GM18498 (cell line): ENCODE data around the gene SHTN1.

Source experiments
- ATAC-seq: cut with Tn5 transposase; IDR thresholded peaks from one replicate; pipeline ENCODE4 v1.9.1; 2021; ENCODE audit warnings: mild to moderate bottlenecking, moderate library complexity; ENCODE audit not compliant: unreplicated experiment

The SHTN1 gene

DNA sequence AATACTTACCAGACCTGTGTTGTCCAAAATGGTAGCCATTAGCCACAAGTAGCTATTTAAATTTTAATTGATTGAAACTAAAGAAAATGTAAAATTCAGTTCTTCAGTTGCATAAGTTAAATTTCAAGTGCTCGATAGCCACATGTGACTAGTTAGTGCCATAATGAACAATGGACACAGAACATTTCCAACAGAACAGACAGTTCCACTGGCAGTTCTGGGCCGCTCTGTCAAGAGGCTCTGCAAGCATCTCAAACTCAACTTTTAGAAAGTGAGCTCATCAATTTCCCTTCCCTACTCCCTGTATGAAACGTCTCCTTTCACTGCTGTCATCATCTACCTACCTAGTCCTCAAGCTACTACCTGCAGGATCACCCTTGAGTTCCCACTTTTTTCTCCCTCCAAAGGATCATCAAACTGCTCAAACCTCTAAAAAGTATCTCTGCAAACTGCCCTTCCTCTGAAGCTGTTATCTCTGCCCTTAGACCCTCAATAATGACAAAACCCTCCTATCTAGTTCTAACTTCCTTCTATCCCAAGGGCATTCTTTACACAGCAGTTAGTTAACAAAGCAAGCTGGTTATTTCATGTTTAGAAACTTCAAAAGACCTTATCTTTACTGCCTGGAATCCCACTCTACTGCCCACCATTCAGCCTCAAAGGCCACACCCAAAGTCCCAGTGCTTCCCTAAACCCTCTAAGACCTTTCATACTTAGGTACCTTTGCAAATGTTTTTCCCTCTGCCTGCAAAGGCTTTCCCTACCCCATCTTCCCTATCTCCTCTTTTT, 20.6 kb downstream of the SHTN1 start:
- no peak for ATAC-seq

DNA sequence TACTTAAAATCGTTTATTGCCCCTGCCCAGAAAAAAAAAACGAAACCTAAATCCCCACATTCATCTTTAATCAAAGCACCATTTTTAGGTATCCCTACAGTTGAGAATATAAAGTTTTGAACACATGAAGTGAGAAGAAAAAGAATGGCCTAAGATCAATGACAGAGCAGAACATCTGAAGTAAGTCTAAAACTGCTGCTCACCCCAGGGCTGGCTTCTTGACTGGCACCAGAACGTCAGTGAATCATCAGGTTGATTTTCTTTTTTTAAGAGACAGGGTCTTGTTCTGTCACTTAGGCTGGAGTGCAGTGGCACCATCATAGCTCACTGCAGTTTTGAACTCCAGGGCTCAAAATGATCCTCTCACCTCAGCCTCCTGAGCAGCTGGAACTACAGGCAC, 24.9 kb downstream of the SHTN1 start:
- no peak for ATAC-seq

DNA sequence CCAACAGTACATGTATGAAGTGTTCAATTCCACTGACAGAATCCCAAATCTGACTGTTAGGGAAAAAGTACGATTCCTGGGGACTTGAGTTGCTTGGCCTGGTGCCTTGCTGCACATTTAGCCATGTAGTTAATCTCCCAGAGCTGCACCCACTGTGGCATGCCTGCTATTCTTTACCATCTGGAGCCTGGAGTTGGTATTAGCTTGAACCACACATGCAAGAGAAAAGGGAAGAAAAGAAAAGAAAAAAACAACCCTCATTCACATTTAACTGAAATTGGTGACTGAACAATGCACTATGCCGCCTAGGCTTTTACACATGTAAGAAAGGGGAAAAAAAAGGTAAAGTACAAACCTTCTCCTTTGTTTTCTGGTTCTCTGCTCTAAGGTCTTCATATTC, 26.1 kb downstream of the SHTN1 start:
- ATAC-seq: no peak

DNA sequence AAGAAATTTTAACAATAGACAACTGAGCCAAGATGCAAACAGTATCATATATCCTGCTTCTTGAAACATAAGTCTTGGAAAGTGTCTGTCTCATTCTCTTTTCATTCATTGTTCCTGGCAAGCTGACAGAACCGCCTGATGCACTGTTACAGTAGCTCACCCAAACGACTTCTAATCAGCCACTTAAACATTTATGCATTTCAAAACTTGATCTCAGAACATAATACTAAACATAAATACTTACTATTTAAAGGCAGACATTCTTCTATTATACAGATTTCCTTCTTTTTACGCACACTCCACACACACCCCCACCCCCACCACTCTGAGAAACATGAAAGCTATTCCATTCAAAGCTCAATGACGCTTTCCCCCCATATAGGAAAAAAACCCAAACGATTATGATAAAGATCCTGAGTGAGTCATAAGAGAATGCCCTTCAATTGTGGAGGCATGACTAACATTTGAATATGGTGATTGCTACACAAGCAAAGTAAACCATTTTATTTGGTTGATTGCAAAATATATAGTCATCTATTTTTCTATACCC, 30.5 kb downstream of the SHTN1 start:
- ATAC-seq: no peak

DNA sequence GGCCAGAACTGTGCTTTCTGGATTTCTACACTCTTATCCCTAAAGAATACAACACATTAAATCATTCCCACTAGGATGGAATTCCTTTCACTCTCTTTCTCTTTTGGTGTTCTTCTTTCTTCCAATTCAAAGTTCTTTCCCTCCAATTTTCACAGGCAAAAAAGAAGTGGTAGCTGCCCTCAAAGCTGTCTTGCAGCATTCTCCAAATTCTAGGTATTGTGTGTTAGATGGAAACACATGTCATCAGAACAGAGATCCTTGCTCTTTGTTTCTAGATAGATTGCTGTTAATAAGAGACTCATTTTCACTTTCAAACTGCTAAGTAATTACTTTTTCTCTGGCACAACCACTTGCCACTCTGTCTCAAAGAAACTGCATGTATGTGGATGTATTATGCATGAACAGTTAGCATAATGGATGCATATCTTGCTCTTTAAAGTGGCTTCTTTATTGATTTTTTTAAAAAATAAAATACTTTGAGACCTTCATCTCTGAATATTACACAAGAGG, 31.0 kb downstream of the SHTN1 start:
- ATAC-seq: no peak

DNA sequence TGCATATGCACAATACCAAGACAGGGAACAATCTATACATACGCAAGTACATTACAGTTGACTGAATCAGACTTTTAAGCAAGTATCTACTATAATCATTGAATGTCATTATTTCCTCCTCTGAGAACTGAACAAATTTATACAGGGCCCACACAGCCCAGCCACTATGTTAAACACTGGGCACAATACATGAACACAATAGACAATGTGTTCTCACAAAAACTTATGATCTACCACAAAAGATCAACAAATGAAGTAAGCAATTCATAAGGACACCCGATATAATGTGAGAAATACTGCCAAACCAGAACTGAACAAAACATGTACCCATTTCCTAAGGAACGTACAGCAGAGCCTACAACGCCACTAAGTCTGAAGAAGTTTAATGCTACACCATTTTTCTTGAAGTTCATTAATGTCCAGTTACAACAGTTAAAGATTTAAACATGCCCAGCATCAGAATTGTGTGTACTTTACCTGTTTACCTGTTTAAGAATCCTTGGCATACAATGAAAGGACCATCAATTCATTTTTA, 31.5 kb downstream of the SHTN1 start:
- no peak for ATAC-seq

DNA sequence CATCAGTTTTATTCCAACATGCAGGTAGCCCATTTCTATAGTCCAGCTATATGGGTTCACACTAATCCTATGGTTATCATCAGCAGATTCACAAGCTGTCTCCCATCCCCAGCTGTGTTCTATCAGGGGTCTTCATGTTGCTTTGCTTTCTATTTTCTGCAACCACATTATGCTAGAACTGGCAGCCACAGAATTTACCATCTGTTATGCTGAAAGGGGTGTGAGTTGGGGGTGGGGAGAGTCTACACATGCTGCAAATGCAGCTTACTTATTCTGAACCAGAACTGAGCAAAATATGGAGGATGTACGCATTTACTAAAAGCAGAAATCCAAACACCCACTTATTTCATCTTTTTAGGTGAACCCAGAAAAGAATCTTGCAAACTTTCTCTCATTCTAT, 32.9 kb downstream of the SHTN1 start:
- ATAC-seq: no peak

DNA sequence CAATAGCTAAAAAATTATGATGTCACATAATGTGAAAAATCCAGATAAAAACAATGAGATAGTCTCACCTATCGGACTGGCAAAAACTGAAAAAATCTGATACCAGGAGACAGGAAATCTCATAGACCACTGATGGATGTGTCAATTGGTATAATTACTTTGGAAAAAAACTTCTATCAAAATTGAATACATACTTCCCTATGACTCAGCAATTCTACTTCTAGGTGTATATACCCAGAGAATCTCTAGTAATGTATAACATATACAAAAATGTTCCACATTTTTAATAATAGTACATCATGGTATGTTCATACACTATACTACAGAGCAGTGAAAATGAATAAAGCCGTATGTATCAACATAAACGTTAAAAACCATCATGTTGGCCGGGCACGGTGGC, 34.9 kb downstream of the SHTN1 start:
- ATAC-seq: no peak

DNA sequence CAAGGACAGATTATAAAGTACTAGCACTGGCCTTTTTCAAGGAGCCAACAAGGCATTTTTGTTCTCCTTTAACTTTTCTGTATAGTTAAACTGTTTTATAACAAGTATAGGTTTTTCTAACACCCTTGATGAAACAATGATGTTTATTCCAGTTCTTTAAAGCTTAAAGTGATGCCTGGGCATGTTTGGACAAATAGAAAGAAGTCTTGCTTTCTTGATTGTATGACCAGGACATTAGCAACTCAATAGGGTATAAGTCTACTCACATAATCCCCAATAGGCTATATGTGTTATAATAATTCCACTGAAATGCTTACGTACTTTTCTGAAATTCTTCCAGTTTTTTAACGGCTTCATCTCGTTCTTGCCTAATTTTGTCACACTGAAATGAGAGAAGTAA, 36.7 kb downstream of the SHTN1 start:
- no peak for ATAC-seq

DNA sequence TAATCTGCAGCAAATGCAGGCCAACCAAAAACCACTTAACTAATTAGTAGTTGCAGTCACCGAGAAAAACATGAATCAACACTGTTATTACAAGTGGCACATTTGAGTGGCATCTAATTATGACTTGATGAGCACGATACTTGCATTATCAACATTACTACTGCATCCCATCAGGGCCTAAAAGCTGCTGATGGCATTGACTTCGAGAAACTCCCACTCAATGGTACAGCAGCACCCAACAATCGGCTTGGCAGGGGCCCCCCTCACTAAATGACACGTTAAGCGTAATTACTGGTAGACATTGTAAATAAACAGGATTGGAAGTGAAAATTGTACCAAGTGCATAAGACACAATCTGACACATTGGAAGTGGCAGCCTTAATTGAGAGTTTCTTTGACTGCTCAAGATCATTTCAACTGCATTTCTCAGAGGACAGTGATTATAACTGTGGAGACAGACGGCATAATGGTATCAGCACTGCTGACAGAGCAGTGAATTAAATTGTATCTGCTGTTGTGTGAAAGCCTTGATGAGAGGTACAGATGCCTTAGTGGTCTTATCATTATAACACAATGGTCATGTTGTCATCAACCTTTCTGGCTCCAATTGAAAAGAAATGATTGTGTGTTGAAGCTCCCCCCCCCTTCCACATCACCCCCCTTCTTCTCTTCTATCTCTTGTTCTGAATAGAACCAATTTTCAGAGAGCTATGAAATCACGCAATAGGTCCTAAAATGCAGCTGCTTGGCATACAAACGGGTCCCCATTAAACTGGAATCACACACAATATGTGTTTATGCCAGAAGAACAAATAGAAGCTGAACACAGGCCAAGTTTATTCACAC, 43.4 kb downstream of the SHTN1 start:
- ATAC-seq: no peak

DNA sequence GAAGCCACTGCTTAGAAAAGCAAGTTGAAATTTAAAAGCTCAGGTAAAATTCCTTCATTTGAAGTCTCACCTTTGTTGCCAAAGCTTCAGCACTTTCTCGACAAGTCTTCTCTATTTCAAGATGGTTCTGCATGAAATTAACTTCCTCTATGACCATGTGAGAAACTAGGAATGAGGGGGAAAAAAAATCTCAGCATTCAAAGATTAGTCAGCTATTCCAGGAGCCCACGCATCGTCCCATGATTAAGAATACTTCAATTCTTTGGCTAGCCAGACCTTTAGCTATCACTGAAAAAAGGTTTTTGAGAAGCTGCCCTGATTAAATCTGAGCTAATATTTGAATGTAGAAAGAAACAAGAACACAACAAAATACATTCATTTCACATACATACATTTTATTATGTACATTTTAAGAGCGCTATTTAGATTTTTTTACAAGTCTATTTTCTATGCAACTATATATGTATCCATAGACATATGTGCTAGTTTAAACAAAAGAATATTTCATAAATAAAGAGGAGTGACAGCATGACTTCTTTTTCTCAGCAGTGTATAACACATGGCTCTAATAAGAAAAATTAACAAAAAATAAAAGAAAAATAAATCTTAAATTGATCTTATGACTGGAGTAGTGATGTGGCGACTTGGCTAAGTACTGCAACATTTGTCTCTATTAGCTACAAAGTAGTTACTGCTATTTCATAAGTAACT, 44.8 kb downstream of the SHTN1 start:
- no peak for ATAC-seq

DNA sequence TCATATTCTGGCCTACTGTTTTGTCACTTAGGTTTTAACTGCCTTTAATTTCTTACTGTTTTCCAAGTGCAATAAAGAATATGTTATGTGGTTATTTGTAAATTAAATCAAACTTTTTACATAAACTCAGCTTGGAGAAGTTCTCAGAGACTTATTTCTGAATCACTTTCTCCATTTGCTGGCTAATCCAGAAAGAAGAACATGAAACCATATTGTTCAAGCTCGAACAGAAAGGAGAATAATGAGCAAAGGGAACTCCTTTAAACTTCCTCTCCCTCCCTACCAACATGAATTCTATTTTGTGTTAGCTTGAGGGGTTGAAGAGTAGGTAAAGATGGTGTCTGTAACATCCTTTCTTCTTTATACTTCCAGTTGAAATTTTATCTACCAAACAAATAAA, 52.3 kb downstream of the SHTN1 start:
- no peak for ATAC-seq

DNA sequence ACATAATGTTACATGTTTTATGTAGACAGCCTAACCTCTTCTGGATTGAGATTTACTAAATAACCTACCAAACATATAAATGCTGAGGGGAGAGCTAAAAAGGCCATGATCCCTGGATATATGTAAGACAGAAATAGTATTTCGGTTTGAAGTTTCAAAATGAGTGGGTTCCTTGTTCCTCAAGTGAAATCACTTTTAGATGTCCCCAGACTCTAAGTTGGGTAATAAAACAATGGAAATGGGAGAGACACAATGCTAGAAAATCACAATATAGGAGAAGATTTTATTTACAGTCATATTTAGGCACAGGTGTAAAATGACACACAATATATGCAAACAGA, 56.5 kb downstream of the SHTN1 start:
- no peak for ATAC-seq

DNA sequence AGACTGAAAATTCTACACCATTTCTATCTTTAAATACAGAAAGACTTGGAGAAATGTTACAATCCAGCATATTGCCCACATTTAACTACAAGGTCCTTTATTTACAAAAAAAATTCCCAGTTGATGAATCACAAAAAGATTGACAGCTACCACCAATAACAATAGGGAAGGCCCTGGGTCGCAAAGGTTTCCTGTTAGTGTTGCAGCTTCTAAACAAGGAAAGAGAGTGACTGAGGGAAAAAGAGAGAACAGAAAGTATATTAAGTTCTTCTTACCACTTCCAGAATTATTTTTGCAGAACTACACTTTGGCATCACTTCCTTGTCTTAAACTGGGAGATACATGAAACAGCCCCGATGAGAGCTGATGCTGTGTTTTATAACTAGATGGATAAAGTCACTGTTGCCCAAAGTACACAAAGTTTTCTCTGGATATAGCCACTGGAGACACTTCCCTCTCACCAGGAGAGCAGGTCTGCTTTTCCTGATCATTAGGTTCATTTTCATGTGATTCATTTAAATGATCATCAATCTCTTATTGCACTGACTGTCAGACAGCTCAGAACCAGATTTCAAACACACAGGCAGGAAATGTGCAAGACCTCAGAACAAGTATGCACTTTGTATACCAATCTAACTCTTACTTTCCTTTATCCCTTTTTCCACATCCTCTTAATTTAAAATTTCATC, 57.0 kb downstream of the SHTN1 start:
- no peak for ATAC-seq

DNA sequence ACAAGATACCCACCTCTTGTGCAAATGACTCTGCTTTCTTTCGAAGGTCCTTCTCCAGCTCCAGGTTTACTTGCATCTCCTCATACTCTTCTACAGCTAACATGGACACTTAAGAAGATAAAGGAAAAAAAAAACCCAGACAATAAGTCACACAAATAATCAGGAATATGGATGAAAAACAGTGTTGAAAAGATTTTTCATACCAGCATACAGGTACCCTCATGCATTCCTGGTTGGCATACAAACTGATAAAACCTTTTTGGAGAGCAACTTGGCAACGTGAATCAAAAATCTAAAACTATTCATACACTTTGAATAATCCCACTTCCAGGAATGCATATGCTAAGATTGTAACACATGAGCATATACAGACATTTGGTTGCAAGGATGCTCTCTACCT, 60.1 kb downstream of the SHTN1 start:
- no peak for ATAC-seq

DNA sequence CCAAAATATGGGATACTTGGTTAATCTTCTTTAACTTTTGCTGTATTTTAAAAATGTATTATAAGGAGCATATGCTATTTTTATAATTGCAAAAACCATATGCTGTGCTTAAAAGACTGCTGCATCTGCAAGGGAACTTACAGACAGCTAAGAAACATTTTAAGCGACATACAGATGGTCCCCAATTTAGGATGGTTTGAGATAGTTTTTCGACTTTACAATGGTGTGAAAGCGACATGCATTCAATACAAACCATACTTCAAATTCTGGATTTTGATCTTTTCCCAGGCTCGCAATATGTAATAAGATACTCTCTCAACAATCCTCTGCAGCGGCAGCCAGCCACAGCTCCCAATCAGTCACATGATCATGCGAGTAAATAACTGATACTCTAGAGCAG, 73.2 kb downstream of the SHTN1 start:
- no peak for ATAC-seq

DNA sequence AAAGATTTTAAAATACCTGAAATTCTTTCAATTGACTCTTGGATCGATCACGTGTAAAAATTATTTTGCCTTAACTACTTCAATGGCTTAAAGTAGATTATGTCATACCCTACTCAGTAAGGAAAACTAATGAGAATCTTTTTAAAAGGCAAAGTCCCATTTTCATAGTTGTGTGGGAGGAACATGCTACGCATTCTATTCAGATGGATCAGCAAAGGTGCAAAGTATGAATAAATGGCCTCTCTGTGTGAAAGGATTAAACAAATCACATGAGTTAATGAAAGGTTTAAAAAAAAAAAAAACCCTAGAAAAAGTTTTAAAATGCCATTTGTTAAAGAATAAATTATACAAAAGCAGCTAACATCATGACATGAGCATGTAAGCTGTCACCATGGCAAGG, 78.6 kb downstream of the SHTN1 start:
- ATAC-seq: no peak

DNA sequence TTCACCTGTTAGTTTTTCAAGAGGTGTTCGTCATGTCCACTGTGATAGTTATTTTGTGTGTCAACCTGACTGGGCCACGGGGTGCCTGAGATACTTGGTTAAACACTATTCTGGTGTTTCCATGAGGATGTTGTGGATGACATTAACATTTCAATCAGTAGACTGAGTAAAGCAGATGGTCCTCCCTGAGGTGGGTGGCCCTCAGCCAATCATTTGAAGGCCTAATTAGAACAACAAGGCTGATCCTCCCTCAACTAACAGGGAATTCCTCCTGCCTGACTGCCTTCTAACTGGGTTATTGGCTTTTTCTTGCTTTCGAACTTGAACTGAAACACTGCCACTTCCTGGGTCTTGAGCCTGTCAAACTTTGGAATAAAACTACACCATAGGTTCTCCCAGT, 79.9 kb downstream of the SHTN1 start:
- ATAC-seq: no peak

DNA sequence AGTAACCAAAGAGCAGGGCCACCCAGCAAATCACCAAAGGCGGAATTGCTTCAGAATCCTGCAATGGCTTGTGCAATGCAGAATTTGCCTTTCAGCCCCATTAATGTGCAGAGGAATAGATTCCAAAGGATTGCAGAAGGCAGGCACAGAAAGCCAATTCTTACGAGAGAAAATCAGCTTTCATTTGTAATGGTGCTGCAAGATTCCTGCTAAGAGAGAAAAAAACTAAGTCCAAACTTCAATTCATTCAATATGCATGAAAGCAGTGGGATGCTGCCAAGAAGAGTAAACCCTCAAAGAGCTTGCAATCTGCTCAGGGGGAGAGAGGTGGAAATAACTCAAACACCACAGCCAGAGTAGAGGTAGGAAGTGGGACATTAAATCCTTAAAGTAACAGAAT, 85.3 kb downstream of the SHTN1 start:
- no peak for ATAC-seq

DNA sequence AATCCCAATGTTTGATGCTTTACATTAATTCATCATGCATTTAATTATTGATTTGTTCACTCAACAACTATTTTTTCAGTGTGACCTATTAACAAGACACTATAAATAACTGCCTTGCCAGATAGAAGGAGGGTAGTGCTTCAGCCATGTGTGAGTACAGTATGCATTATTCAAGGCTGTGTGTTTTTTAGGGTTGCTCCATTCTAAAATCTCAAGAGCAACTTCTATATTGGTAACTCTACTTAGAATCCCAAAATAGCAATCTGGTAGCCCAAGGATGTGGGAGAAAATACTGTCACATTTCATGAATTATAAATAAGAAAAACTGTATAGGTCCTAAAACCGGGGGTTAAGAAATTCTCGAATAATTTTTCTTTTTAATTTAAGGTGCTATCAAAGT, 85.8 kb downstream of the SHTN1 start:
- no peak for ATAC-seq

DNA sequence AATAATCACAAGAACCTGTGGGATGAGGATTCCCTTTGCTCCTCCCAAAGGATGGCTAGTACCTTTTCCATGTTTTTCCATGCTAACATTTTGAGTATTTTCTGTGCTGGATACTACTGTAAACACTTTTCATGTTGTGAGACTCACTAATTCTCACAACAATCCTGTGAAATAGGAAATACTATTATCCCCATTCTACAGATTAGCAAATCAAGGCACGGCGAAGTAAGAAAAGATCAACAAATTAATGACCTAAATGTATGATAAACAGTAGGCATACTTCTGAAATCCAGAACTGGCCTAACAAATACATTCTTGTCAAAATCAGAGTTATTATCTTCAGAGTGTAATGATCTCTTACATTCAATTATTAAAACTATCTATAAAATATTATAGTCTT, 86.4 kb downstream of the SHTN1 start:
- no peak for ATAC-seq
